NCI-H748 (cell line): Measurements from ENCODE around the gene CMC1.

Source experiments
- DNase-seq: peaks from one replicate; lab custom pipeline; 2025; ENCODE audit not compliant: unreplicated experiment; lab: John Stamatoyannopoulos, UW

The CMC1 gene

DNA sequence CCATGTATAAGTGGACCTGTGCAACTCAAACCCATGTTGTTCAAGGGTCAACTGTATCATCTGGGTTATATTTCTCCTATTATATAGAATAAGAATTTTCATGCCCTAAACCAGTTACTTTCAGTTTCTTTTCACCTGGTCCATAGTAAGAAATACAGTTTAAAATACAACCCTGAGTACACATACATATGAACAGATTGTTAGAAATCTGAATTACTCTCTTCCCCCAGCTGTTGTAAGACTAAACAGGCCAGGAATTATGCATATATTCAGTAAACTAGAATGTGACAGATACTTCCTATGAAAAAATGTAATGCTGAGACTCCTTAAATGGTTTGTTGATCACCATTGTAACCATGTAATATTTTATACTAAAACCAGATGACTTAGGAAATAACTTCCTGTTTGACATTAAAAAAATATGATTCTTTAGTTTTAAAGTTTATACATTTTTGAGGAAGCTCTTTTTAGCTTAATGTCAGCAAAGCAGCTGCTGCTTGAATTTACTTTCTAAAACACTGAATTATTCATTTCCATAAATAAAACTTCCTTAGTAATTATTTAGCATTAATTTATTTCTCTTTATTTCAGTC, 54.6 kb downstream of the CMC1 start:
- no peak for DNase-seq

DNA sequence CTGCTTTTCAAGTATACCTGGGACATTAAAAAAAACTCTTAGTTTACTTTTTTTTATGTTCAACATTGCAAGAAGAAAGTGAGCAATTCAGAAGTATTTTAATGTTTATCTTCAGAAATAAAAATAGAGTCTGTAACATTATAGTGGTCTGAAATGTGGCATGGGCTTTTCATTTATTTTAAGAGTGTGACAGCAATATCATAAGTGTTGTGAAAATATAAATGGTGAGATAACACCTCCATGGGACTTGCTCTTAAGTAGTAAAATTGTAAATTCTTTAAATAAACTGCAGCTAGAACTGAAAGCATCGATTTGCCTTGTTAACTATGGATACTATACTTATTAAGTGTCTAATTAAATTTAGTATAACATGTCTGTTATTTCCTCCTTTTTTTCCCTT, 58.3 kb downstream of the CMC1 start:
- no peak for DNase-seq

DNA sequence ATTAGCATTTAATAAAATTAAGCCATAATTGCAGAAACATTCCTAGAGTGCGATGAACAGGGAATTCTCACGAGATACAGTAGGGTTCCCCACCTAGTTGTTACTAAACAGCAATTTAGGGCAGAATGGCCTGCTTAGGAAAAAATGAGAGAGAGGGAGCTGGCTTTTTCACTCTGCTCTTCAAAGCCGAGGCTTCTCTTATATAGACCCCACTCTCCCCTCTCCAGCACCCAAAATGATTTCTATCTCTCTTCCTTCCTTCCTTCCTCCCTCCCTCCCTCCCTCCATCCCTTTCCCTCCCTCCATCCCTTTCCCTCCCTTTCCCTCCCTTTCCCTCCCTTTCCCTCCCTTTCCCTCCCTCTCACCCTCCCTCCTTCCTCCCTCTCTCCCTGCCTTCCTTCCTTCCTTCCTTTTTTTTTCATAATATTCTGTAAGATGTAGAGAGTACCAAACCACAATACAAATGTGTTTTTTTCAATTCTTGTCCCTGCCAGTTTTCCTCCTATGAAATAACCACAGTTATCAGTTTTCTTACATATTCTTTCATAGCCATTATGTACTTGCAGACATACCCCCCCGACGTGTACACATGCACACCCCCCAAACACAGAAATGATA, 59.0 kb downstream of the CMC1 start:
- DNase-seq = no peak

DNA sequence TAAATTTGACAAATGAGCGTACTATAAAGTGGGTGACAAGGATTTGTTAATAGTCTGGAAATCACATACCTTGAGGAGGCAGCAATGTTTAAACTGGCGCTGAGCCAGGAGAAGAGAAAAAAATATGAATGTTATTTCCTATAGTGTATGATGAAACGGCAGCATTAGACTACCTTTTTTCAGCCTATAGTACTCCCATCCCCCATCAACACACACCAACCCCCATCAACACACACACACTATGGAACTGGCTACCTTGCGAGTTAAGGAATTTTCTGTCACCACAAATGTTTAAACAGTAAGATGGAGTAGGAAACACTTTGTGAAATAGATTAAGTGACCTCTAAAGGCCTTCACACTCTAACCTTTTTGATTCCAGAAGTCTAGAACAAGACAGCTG, 60.3 kb downstream of the CMC1 start:
- DNase-seq = no peak

DNA sequence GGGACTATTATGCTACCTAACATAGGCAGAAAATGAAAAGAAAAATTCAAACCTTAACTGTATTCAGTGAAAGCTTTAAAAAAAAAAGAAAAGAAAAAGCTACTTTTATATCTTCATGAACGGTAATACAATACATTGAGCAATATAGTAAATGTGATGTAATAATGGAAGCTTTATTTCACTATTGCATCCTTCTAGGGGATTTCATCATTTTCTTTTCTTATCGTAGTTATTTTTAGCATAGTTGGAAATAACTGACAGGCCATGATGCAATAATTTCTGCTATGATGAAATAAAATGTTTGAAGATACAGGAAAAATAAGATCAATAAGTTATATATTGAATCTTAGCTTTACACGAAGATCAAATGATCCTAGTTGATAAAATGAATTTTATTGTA, 66.8 kb downstream of the CMC1 start:
- no peak for DNase-seq

DNA sequence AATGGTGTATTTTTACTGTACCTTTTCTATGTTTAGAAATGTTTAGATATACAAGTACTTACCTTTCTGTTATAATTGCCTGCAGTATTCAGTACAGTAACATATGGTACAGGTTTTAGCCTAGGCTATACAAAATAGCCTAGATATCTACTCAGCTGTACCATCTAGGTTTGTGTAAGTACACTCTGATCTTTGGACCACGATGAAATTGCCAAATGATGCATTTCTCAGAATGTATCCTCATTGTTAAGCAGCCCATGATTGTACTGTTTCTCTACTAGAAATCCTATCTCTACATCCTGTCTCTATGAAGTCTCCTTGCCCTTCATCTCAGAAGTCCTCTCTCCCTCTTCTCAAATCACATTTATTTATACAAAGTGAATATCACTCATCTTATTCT, 74.3 kb downstream of the CMC1 start:
- no peak for DNase-seq

DNA sequence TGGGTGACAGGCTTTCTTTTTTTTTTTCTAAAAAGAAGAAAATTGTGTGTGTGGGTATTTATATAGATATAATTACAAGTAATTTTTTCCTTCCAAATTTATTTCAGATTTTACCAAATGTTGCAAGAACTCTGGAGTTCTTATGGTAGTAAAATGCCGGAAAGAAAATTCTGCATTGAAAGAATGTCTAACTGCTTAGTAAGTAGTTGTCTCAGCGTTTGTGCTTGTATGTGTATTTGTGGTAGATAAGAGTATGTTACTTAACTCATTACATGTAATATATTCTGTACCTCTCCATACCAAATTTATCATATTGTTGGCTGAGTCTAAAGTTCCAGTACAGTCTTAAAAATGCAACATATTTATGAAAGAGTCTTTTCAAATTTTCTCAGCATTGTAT, 74.8 kb downstream of the CMC1 start:
- no peak for DNase-seq

DNA sequence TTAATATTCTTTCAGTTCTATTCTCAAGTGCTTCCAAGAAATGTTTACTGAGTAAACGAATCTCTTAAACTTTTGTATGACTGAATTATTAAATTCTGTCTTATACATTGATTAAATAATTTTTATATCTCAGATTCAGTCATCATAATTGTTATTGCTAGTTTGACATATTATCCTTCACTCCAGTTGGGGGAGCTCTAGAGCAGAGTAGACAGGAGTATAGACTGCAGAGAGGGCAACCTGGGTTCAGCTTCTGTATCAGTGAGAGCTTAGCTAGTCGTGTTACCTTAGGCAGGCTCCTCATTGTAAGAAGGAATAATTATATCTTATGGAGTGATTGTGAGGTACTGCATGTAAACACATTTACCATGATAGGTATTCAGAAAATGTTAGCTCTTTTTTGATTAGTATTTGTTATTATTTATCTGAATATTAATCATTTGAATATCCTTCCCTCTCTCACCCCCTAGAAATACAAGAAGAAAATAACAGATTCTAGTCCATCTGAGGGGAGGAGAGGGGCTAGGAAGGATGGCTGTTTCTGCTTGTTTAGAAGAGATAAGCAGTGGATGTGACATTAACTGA, 76.1 kb downstream of the CMC1 start:
- DNase-seq = peak; percentile 60

DNA sequence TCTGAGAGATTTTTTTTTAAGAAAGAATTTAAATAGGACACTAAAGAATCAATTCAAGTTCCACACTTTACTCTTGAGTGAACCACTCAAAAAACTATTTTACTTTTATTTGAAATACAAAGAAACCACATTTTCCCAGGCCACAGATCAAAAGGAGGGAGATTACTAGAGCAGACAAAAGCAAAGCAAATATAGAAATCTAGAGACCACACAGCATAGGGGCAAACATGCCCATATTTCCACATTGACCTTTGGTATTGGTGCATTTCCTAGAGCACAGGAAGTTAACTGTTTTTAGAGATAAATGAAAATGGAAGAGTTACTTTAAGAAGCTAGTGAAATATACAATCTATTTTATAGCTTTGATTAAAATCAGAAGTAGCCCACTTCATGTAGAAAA, 79.6 kb downstream of the CMC1 start:
- no peak for DNase-seq

DNA sequence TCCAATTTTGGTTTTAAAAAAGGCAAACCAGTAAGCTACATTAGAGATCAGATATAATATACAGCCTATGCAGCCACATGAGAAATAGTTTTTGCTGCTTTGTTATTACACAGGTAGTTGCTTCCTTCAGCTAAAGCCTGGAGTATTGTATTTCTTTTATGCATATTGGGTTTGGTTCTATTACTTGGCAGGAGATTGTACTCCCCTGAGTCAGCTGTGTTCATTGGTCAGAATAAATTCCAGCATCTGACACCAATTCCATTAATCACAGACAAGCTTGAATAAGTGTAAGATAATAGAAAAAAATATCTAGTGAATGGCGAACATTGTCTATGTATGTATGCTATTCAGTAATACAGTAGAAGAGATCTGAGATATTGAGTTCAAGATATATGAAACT, 81.0 kb downstream of the CMC1 start:
- DNase-seq = no peak

DNA sequence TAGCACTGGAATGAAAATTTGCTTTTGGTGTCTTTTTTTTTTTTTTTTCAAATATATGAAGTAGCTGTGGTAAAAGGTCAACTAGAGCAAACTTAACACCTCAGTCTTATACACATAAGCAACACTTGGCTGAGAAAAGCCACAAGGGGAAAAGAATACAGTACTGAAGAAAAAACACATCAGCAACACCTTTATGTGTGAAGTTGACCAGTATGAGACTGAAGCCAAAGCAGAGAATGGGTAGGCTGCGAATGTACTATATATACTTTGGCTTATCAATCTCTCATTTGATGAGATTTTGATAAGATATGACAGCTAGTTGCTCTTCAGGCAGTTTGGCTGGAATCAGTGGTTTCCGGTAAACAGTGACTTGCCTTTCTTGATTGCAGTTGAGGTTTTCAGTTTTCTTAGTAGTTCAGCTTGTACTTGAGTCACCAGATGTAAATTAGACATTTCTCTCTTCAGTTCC, 85.1 kb downstream of the CMC1 start:
- no peak for DNase-seq

DNA sequence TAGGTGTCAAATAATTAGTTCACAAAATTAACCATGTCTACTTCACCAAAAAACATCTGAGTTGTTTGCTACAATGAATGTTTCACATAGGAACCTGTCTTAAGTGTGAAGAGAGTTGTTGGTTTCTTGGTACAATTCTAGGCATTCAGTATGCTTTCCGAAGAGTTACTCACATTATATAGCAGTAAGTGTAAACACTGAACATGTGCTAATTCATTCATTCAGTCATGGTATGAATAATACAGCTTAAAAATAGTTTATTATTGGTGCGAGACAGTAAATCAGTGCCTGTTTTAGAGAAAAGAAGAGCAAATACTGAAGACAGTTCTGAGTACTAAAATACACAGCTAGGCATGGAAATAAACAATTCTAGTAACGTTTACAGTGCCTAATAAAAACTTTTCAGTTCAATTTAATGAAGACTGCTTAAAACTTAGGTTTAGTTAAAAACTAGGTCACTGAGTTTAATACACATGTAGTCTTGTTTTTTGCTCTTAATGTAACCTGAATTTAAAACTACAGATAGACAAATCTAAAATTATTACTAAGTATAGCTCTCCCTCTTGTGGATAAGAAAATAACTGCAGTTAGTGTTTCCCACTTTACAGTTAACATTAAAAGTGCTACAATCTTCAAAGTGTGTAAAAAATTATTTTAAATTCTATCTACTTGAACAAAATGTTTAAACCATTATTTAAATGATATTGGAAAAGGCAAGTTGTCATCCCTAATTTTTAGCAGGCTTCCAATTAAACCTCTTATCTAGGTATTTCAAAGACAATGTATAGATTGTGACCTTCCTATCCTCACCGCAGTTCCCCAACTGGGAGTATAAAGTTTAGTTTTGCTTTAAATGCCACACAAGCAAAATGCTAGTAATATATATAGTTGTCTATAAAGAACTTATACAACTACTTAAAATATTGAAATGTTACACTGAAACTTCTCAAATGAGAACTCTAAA, 87.1 kb downstream of the CMC1 start:
- peak; percentile 4 for DNase-seq

DNA sequence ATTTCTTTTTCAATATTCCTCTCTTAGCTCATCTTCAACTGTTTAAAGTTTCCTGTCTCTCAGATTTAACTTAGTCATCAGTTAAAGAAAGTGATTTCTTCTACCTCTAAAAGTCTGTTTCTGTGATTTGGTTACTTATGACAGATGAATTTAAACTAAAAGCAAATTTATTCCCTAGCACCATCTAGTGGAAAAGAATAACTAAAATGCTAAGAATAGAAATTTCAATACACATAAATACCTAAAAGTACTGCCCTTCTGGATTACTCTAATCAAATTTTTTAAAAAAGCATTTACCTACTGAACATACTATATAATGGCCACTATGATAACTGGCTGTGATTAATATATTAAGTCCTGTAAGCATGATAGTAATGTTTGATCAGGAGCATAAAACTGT, 93.1 kb downstream of the CMC1 start:
- no peak for DNase-seq

DNA sequence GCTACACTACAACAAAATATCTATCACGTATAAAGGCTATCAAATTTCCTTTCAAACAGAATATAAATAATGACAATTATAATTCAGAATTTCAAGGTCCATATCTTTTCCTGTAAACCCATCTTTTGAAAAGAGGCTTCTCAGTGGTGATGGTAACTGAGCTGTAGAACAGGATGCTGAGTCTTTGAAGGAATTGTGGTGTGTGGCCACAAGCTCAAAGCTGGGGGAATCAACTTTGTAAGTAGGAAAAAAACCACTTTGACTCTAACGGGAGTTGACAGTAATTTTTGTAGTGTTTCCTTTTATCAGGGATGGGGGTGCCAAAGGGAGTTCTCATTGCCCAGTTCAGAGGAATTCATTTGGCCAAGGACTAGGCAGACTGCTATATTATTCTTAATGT, 93.8 kb downstream of the CMC1 start:
- DNase-seq = no peak

DNA sequence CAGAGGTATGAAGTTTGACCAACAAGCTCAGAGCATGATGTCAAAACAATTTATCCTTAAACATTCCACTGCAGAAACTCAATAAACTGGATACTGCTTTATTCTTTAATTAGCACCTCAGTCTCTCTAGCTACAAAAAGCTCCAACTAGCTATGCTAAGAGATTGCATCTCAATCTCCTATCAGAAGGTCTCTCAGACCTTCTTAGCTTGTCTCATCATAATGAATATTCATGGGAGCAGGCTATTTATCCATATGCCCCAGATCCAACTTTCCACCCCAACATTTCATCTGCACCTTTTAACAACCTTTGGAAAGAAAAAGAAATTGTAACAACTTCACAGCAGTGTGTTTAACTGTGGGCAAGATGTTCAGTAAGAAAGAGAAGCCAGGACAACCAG, 95.8 kb downstream of the CMC1 start:
- DNase-seq = no peak

DNA sequence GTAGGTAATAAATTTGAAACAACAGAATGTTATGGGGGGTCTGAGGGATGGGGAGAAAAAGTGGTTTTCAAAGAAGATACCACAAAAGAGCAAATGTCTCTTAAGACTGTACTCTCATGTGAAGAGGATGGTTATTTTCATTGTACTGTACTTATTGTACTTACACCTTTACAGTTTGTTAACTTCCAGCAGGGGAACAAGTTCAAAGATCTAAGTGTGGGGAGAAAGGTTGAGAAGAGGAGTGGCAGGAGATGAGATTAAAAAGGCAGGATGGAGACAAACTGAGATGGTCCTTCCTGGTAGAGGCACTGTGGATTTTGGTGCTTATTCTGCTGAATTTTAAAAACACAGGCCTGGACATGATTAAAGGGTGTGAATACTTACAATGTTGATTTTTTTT, 101.7 kb downstream of the CMC1 start:
- no peak for DNase-seq

DNA sequence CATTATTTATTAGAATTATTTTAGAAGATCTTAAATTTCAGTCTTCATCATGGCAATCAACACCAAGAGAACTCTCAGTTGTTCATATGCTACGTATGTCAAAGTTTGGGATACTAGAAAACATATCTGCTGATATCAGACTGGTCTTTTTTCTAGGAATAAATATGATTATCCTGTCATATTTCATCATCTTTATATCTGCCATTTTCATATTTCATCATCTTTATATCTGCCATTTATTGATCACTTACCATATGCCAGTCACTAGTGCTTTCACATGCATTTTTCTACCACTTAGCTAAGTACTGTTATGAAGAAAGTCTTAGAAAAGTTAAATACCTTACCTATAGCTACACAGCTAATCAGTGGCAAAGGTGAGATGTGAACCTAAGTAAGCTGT, 104.3 kb downstream of the CMC1 start:
- no peak for DNase-seq

DNA sequence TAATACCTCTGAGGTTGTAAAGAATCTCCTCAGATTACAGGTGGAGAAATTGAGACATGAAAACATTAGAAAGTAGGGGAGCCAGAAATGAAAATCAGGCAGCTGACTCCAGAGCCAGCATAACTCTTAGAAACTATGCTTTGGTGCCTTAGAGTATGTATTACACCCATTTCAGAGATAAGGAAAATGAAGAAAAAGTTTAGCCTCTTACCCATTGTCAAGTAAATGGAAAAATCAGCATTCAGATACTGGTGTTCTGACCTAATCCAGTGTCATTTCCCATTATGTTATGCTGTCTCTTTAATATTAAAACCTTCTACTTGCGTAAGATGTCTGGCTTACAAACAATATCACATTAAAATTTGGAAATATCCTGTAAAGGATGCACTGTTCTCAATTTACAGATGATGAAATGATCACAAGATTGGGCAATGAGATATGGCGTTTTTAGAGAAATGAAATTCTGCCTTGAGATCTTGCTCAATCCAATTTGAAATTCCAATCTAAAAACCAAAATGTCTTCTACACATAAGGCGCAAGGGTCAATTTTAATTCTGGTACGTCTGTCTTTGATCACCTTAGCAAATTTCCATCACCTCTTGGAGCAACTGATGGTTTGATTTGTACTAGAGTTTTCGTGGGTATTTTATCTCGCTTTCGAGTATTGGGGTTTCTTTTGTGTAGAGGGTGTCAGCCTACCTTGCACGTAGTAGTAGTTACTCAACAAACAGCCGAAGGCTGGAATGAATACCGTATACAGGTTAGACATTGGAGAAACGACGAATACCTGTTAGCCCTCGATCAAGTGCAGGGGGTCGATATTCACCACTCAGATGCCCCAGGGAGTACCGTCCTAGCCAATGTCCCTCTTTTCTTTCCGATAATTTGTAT, 106.2 kb downstream of the CMC1 start:
- peak; percentile 26 for DNase-seq

DNA sequence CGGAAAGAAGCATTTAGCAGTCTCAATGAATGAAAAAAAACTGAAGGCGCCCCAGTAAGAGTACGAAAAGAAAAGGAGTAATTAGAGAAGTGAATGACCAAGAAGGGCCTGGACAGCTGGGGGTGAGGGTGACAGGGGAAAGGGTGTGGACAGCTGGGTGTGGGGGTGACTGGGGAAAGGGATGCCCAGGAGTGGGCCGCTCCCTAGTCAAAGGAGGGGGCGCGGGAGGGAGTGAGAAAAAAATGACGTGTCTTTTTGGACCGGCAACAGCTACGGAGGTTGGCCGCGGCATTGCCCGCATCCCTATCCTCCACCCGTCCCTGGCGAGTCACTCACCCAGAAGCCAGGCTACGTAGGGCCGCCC, 106.8 kb downstream of the CMC1 start:
- no peak for DNase-seq

DNA sequence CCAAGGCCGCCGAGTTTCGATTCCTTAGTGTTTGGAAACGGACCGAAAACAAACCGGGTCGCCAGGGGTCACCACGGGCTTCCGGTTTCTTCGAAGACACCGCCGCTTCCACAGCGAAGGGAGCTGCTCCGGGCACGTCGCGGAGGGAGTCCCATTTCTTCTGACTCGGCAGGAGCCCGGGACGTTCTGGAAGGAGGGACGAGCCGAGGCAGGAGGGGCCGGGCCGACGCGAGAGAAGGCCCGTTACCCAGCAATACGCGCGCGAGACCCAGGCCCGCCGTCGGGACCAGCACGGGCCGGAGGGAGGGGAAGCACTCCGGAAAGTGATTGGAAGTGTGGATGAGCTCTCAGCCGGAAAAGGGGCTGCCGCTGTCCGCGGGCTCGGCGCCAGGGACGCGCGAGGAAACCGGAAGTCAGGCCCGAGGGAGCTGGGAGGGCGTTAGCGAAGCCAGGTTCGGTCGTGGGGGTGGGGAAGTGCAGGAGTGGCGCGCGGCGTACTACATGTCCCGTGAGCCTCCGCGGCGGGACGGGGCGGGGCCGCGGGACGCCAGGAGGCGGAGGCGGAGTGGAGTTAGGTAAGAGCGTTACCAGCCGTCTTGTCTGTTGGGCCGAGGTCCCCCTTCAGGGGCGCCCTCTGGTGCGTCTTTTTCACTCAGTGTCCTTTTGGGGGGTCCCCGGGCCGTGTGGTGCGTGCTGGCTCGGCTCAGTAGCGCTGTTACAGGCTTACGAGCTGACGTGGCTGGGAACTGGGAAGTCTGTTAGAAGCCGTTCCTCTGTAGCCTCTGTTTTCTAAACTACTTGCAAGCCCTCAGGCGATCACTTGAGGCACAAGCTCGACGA, 107.4 kb downstream of the CMC1 start, which contains the start of the genes AZI2 and ZCWPW2:
TSS of gene AZI2 (minus strand) at position 196 of the 840 bp plus-strand sequence. CDS start 8,207 bp downstream, outside the sequence.
TSS of gene ZCWPW2 (plus strand) at position 93 of the 840 bp plus-strand sequence. CDS start 64,348 bp downstream, outside the sequence.
- peak; percentile 94 for DNase-seq
